HPDE6-E6E7 (cell line): Measurements from ENCODE around the gene CD200.

ENCODE experiments used
- DNase-seq: peaks from one replicate; pipeline ENCODE4 v3.0.0; 2011; ENCODE audit warnings: missing footprints; ENCODE audit errors: extremely low spot score

CD200 gene

GRCh38 chr3:112411425-112411824, 78.5 kb downstream of the CD200 start:
- DNase-seq = no peak
